Fibroblast of lung (primary cell): ENCODE data around the gene BPHL.

Source experiments
- CTCF ChIP-seq, 2 donors: IDR thresholded peaks in 1 of 2; conservative IDR thresholded peaks in 1 of 2; 1 replicate in 1 of 2; 2 replicates in 1 of 2; pipeline ENCODE4 v1.5.1; 2011 to 2012; ENCODE audit warnings: low read length in 2 of 2, control low read depth in 1 of 2, inconsistent platforms in 1 of 2, low read depth in 1 of 2, mild to moderate bottlenecking in 1 of 2
- EZH2 ChIP-seq: IDR thresholded peaks from 2 replicates; pipeline ENCODE4 v1.5.1; 2012; ENCODE audit warnings: low read length, control low read depth, mild to moderate bottlenecking; ENCODE audit errors: missing control alignments

- no peak for TF ChIP-seq CTCF (conservative IDR thresholded peaks at IDR 0.05 in 1 of 2, IDR thresholded peaks at IDR 0.05 in 1 of 2; ENCODE audit: low read depth in 1 of 2, low read length in 2 of 2)
- TF ChIP-seq EZH2 = no peak
These were observed 10.0 kb downstream of the BPHL start for GRCh38 chr6:3128356-3129108.
